Measurements from ENCODE around the gene LIPT2.

GRCh38 chr11:74457356-74457755 lies 36.2 kb downstream of the LIPT2 start:
- TF ChIP-seq EZH2 (IDR thresholded peaks at IDR 0.05; ENCODE audit: low read depth) (no peak), CTCF (conservative IDR thresholded peaks at IDR 0.05) (no peak)
